ENCODE results near the gene TRIM43.
"Not testable (repeated sequence)": the region's sequence is repeated elsewhere in the genome, so short reads cannot be mapped to it uniquely, and the experiment has no call there.

The TRIM43 gene

GRCh38 chr2:95642360-95642759, 50.6 kb downstream of the TRIM43 start:
- not testable (repeated sequence) for DNase-seq

GRCh38 chr2:95642951-95643350, 51.1 kb downstream of the TRIM43 start:
- DNase-seq = not testable (repeated sequence)

- not testable (repeated sequence) for DNase-seq
Observed at GRCh38 chr2:95645312-95645711, 53.5 kb downstream of the TRIM43 start.

DNA sequence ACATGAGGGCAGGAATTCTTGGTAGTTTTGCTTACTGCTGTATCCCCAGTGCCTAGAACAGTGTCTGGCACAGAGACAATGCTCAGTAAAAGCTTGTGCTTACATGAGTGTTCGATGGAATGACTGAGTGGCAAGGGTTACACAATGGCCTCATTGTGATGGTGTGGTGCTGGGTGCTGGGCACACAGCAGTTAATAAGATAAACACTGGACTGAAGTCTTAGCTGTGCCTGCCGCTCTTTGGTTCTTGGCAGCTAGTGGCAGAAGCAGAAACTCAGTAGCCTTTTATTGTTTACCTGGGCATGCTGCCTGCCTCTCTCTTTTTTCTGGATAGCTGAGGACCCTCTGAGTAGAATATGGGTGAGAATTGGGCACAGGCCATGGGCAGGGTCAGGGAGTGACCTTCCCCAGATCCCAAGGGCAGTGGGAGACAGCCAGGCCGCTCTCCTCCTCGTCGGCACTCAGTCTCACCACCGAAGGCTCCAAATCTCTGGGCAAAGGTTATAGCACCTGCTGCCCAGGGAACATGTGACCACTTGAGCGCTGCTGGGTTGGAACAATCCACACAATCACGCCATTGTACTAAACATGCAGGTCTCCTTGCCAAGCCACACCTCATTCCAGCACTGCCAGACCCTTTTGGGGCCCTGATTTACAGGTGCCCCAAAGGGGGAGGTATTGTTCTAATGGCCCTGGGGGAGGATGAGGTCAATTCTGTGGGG, 54.6 kb downstream of the TRIM43 start:
- DNase-seq = not testable (repeated sequence)

DNA sequence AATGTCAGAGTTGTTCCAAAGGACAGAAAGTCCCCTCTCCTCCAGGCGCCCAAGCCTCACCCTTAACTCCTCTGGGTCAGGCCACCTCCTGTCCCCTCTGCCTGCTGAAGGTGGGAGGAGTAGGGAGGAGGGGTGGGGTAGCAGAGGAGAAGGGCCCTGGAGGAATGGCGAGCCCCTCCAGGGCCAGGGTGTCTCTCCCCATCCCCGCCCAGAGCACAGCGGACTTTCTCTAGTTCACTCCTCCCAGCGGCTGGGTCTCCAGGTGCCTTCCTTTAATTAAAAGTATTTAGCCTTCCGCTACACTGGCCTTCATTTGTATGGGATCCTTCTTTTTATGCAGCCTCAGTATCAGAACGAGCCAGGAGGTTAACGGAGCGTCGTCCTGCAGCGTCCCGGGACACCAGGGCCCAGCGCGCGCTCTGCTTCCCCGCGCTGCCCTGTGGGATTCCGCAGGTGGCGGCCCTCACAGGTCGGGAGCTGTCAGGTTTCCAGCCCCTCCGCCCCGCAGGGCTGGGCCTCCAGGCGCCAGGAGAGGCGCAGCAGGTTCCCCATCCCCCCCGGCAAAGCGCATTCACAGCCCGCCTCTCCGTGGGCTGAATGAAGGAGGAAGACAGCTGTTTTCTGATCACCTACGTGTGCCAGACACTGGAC, 57.2 kb downstream of the TRIM43 start:
- not testable (repeated sequence) for DNase-seq

Data from cortex of kidney (tissue), 1 donor.